GM18508 (cell line): Measurements from ENCODE around the gene PCDHGA5.
A peak's percentile ranks its signal among the peaks of the same experiment; 100 is the strongest.
"Not testable (repeated sequence)": the region's sequence is repeated elsewhere in the genome, so short reads cannot be mapped to it uniquely, and the experiment has no call there.

Source experiments
- ATAC-seq: cut with Tn5 transposase; IDR thresholded peaks from one replicate; pipeline ENCODE4 v1.9.1; 2021; ENCODE audit warnings: moderate number of reproducible peaks; ENCODE audit not compliant: insufficient read depth, unreplicated experiment

Gene PCDHGA5

GRCh38 chr5:141411575-141411974, 47.6 kb downstream of the PCDHGA5 start:
- ATAC-seq, result no peak

GRCh38 chr5:141412854-141413539, 49.0 kb downstream of the PCDHGA5 start, which contains the start of gene PCDHGA10:
Gene PCDHGA10 (plus strand): TSS chr5:141412987. CDS start chr5:141413176, 189 bp downstream.
- ATAC-seq, result peak; percentile 69

DNA sequence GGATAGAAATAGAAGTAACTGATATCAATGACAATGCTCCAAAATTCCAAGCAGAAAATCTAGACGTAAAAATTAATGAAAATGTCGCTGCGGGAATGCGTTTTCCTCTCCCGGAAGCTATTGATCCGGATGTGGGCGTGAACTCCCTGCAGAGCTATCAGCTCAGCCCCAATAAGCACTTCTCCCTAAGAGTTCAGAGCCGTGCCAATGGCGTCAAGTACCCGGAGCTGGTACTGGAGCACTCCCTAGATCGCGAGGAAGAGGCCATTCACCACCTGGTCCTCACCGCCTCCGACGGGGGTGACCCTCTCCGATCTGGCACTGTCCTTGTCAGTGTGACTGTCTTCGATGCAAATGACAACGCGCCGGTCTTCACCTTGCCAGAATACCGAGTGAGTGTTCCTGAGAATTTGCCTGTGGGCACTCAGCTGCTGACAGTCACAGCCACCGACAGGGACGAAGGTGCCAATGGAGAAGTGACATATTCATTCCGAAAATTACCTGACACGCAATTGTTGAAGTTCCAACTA, 49.6 kb downstream of the PCDHGA5 start:
- ATAC-seq, result no peak

- ATAC-seq, result not testable (repeated sequence)
Measured at GRCh38 chr5:141414548-141415274, 50.7 kb downstream of the PCDHGA5 start.

GRCh38 chr5:141415275-141415618, 51.3 kb downstream of the PCDHGA5 start:
- not testable (repeated sequence) for ATAC-seq
